Esophagus muscularis mucosa (tissue), 4 donors: ENCODE data around the gene DSG3.

Experiments used
- CTCF ChIP-seq, 3 experiments: fragments of 200-600 bp in 2 of 3; fragments of 450-650 bp in 1 of 3; sonication (generic) in 2 of 3; IDR thresholded peaks; one replicate each; pipeline ENCODE4 v1.5.1; 2017 to 2019; ENCODE audit warnings: antibody characterized with exemption in 3 of 3, mild to moderate bottlenecking in 2 of 3, moderate library complexity in 1 of 3
- EP300 ChIP-seq: sonication (generic); formaldehyde crosslinking; IDR thresholded peaks from one replicate; pipeline ENCODE4 v1.6.1; 2017; ENCODE audit warnings: antibody characterized with exemption
- POLR2A ChIP-seq: fragments of 450-650 bp; IDR thresholded peaks from one replicate; pipeline ENCODE4 v1.6.1; 2017; ENCODE audit warnings: antibody characterized with exemption, moderate library complexity, mild to moderate bottlenecking, low read depth
- POLR2AphosphoS5 ChIP-seq, 2 donors: sonication (generic); formaldehyde crosslinking; IDR thresholded peaks; one replicate each; pipeline ENCODE4 v1.6.1; 2017; ENCODE audit warnings: antibody characterized with exemption in 2 of 2

GRCh38 chr18:31426021-31426420 is 21.5 kb upstream of the DSG3 start:
- TF ChIP-seq CTCF (IDR thresholded peaks at IDR 0.05) (no peak), POLR2AphosphoS5 (IDR thresholded peaks at IDR 0.05) (no peak), POLR2A (no peak), EP300 (no peak)
